Epithelial cell of esophagus (primary cell): ENCODE data around the gene COPE.

ENCODE experiments used
- DNase-seq: peaks from one replicate; pipeline ENCODE4 v3.0.0; 2010; ENCODE audit warnings: low read depth
- H3K4me3 ChIP-seq: 2 replicates; pipeline ENCODE4 v1.5.1; 2011; ENCODE audit warnings: mild to moderate bottlenecking, low read length, control low read depth
- TF ChIP-seq, protein P1 (sequence below): IDR thresholded peaks from 2 replicates; pipeline ENCODE4 v1.5.1; 2011; ENCODE audit warnings: low read depth, mild to moderate bottlenecking, low read length, control low read depth, inconsistent platforms; ENCODE audit not compliant: insufficient read depth; ENCODE audit errors: missing control alignments

The COPE gene

DNA sequence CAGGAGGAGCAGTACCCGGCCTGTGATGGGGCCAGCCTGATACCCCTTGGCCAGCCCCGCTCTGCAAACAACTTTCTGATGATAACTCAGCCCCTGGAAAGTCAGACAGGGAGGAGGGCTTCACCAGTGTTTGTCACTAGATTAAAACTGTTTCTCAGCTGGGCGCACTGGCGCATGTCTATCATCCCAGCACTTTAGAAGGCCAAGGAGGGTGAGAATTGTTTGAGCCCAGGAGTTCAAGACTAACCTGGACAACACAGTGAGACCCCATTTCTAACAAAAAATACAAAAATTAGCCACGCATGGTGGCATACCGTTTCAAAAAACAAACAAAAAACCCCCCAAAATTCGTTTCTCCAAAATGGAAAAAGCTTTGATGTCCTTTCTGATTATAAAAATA lies 17.7 kb downstream of the COPE start:
- TF ChIP-seq, protein P1, sequence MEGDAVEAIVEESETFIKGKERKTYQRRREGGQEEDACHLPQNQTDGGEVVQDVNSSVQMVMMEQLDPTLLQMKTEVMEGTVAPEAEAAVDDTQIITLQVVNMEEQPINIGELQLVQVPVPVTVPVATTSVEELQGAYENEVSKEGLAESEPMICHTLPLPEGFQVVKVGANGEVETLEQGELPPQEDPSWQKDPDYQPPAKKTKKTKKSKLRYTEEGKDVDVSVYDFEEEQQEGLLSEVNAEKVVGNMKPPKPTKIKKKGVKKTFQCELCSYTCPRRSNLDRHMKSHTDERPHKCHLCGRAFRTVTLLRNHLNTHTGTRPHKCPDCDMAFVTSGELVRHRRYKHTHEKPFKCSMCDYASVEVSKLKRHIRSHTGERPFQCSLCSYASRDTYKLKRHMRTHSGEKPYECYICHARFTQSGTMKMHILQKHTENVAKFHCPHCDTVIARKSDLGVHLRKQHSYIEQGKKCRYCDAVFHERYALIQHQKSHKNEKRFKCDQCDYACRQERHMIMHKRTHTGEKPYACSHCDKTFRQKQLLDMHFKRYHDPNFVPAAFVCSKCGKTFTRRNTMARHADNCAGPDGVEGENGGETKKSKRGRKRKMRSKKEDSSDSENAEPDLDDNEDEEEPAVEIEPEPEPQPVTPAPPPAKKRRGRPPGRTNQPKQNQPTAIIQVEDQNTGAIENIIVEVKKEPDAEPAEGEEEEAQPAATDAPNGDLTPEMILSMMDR = no peak
- no peak overlapping the region for H3K4me3 ChIP-seq
- no peak for DNase-seq

DNA sequence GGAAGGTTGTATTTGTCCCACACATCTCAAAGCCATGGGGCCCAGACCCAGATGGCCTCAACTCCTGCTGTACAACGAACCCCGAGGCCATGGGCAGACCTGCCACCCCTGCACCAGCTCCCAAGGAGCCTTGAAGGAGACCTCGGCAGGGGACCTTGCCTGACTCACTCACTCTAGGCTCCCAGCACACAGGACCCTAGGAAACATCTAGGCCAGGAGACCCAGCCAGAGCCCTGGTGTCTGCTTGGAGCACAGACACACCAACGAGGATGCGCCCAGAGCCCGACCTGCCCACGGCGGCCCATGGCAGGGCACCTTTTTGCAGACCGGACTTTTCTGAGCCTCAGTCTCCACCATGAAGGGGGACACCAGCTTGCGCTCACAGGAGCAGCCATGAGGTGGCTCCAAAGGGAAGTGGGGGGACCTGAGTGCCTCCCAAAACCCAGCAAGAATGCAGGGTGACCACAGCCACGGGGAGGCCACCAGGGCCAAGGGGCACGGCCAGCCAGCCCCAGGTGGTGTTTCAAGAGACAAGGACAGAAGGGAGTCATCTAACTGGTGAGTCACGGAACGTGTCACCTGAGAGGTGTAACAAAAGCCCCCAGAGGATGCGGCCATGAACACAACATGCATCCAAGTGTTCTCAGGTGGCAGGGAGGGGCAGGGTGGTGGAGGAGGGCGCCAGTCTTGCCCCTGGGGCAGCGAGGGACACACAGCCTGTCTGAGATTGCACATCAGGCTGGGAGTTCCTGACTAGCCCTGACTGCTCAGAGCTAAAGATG lies 18.3 kb downstream of the COPE start:
- TF ChIP-seq, protein P1 = no peak
- H3K4me3 ChIP-seq = no peak overlapping the region
- no peak for DNase-seq

DNA sequence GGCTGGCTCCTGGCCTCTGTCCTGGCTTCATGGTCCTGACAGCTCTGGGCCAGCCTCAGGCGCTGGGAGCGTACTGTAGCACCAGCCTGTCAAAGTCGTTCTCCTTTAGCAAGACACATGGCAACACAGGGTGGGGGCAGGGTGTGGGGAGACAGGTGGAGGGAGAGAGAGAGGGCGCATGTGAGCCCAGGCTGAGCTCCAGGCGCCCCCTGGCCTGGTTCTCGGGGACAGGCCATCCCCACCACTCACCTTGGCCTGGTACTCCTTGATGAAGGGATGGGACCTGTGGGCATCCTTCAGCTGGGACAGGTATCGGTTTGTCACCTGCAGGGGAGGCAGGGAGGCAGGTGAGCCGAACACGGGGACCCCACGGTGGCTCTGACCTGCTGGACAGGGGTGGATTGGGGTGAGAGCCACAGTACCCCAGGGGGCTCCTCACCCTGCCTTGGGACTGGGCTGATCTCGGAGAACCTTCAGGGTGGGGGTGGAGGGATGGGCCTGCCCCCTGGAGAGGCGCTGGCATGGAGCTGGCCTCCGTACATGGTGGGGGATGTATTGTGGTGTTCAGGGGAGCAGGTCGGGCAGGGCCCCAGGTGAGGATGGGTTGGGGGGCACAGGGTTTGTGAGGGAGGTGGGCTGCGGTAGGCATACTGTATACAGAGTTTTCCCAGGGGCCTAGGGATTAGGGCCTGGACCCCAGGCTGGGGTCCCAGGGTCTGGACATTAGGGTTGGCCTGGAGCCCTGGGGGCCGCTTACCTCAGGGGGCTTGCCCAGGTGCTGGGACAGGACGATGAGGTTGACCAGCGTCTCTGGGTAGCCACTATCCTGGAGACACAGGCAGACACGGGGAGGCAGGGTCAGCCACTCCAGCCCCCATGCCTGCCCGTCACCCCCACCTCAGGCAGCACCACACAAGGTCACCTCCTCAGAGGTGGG lies 19.3 kb downstream of the COPE start:
- TF ChIP-seq, protein P1 = no peak
- H3K4me3 ChIP-seq = no peak overlapping the region
- no peak for DNase-seq

DNA sequence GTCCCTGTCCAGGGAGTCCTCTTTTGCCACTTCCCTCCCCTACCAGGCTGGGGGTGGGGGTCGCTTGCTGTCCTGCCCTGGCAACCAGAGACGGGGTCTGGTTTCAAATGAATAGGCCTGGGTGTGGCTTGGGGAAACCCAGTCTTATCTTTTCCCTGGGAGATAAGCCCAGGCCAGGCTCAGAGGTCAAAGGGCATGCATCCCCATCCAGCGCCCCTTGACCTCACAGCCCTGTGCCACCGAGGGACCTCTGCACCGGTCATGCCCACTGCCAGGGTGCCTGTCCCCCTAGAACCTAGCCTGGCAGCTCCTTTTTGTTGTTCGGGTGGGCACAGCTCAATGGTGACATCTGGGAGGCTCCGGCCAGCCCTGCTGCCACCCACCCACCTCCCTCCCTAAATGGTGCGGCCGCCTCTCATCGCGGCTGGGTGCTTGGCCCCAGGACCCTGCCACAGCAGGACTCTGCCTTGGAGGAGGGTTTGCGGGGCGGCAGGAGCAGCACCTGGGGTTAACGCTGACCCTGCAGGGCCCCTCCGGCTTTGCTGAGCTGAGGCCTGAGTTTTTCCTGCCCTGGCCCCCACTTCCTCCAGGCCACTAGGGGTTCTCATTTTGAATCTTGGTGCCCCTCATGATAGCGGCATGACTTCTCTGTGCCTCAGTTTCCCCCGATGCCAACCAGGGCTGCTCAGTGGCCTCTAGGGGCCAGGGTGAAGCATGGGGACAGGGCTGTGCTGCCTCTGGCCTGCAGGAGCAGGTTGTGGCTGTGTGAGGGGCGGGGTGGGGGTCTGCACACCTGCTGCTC lies 20.4 kb downstream of the COPE start:
- DNase-seq = no peak
- TF ChIP-seq, protein P1 = no peak
- H3K4me3 ChIP-seq = no peak overlapping the region

DNA sequence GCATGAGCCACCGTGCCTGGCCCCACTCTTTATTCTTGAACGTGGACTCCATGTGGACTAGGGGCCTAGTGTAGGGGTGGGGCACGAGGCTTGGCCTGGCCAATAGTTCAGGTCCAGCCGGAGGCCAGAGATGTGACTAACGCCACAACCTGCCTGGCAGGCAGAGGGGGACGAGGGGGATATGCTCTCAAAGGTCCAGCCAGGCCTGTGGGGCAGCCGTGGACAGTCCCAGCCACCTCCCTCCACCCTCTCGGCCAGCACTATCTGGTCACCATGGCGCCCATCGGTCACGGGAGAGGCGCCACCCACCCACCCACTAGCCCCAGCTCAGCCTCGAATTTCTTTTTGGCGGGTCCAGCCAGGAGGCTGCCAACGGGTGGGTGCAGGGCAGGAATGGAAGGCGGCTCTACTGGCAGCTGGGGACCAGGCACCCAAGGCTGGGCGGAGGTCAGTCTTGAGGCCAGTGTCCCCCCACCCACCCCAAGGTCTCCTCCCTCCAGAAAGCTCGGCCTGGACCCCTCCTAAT lies 21.0 kb downstream of the COPE start:
- no peak overlapping the region for H3K4me3 ChIP-seq
- DNase-seq = no peak
- TF ChIP-seq, protein P1 = no peak
